Measurements from ENCODE around the gene GPR135. TPM values are rescaled to one million over a fixed set of nuclear protein-coding genes. Genes with fewer than 3 reads are reported as not detected.
A peak's percentile ranks its signal among the peaks of the same experiment; 100 is the strongest.

GPR135 gene
- total RNA-seq, 1 experiment from 2014 or later: 0.52 TPM

DNA sequence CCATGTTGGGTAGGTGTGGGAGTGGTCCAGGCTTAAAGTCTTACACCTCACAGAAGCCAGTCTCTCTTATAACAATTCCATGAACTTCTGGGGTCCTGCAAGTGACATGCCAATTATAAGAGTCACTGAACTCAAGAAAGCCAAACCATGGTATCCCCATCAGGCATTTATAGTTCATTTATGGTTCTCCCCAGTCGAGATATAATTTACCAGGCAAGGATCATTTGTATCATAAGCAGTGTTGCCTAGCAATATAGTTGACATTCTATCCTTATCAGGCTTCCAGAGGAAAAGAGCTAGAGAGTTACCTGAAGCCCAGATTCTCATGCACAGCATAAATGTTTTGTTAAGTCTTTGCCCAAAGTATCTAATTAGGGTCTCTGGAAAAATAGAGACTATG is 27.2 kb upstream of the GPR135 start:
- peaks cover 33% of the 10 kb centered on the region for H3K36me3 Mint-ChIP-seq (ENCODE audit: insufficient read depth, unreplicated experiment)
- intact Hi-C loops (cut with micrococcal nuclease; ENCODE audit: unreplicated experiment): no loop called here
- Histone ChIP-seq H3K27me3 (replicated peaks; ENCODE audit: control insufficient read depth, insufficient read depth, low read length) (no peaks in the 10 kb centered on the region), H3K9me3 (no peaks in the 10 kb centered on the region), H3K4me3 (ENCODE audit: low read depth, low read length) (no peak overlapping the region), H3K36me3 (ENCODE audit: control insufficient read depth, insufficient read depth, low read length) (peaks cover 3% of the 10 kb centered on the region), H3K4me1 (no peaks in the 10 kb centered on the region)
- no peaks in the 10 kb centered on the region for H3K4me1 Mint-ChIP-seq (ENCODE audit: low read depth, unreplicated experiment)
- ChIA-PET CTCF (no interaction called here), POLR2A (no interaction called here)
- H3K9me3 Mint-ChIP-seq (ENCODE audit: unreplicated experiment): no peaks in the 10 kb centered on the region
- DNase-seq: no peak
- TF ChIP-seq, protein P1, sequence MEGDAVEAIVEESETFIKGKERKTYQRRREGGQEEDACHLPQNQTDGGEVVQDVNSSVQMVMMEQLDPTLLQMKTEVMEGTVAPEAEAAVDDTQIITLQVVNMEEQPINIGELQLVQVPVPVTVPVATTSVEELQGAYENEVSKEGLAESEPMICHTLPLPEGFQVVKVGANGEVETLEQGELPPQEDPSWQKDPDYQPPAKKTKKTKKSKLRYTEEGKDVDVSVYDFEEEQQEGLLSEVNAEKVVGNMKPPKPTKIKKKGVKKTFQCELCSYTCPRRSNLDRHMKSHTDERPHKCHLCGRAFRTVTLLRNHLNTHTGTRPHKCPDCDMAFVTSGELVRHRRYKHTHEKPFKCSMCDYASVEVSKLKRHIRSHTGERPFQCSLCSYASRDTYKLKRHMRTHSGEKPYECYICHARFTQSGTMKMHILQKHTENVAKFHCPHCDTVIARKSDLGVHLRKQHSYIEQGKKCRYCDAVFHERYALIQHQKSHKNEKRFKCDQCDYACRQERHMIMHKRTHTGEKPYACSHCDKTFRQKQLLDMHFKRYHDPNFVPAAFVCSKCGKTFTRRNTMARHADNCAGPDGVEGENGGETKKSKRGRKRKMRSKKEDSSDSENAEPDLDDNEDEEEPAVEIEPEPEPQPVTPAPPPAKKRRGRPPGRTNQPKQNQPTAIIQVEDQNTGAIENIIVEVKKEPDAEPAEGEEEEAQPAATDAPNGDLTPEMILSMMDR (IDR thresholded peaks at IDR 0.05; ENCODE audit: insufficient read depth in 1 of 2, low read depth in 1 of 2, low read length in 1 of 2, severe bottlenecking in 1 of 2, unreplicated experiment in 1 of 2): no peak
- no peak overlapping the region for H3K4me3 Mint-ChIP-seq (ENCODE audit: unreplicated experiment)
- no TSS peak for BruUV-seq (replicated peaks)
- H3K27ac Mint-ChIP-seq (ENCODE audit: unreplicated experiment): no peak overlapping the region
- H3K27me3 Mint-ChIP-seq (ENCODE audit: insufficient read depth, unreplicated experiment): no peaks in the 10 kb centered on the region

DNA sequence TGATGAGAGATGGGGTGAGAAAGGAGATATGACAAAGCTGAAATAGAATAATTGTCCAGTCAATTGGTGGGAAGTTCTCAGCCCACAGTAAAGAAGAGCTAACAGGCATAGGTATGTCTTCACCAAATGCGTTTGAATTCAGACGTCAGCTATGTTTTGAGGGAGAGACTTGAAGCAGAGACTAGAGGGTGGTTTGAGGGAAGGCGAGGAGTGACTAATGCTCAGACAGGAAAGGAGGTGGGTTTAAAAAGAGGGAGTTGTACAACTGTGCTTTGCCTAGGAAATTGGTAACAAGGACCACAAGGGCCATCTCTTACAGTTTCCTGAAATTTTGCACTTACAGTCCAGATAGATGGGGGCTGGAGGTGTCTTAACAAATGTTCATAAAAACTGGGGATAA is 25.6 kb upstream of the GPR135 start:
- TF ChIP-seq, protein P1 (IDR thresholded peaks at IDR 0.05; ENCODE audit: insufficient read depth in 1 of 2, low read depth in 1 of 2, low read length in 1 of 2, severe bottlenecking in 1 of 2, unreplicated experiment in 1 of 2): no peak
- no peaks in the 10 kb centered on the region for H3K9me3 ChIP-seq
- no peak overlapping the region for H3K4me3 ChIP-seq (ENCODE audit: low read depth, low read length)
- DNase-seq: no peak
- no peaks in the 10 kb centered on the region for H3K27me3 ChIP-seq (replicated peaks; ENCODE audit: control insufficient read depth, insufficient read depth, low read length)
- peaks cover 3% of the 10 kb centered on the region for H3K36me3 ChIP-seq (ENCODE audit: control insufficient read depth, insufficient read depth, low read length)
- ChIA-PET POLR2A (no interaction called here), CTCF (no interaction called here)
- H3K4me1 Mint-ChIP-seq (ENCODE audit: low read depth, unreplicated experiment): no peaks in the 10 kb centered on the region
- BruUV-seq (replicated peaks): no TSS peak
- no peak overlapping the region for H3K4me3 Mint-ChIP-seq (ENCODE audit: unreplicated experiment)
- intact Hi-C loops (cut with micrococcal nuclease; ENCODE audit: unreplicated experiment): no loop called here
- H3K27ac Mint-ChIP-seq (ENCODE audit: unreplicated experiment): no peak overlapping the region
- no peaks in the 10 kb centered on the region for H3K27me3 Mint-ChIP-seq (ENCODE audit: insufficient read depth, unreplicated experiment)
- peaks cover 29% of the 10 kb centered on the region for H3K36me3 Mint-ChIP-seq (ENCODE audit: insufficient read depth, unreplicated experiment)
- 0 out of 2 replicates have a peak, but pooled peaks cover 3% of the 10 kb centered on the region for H3K4me1 ChIP-seq
- no peaks in the 10 kb centered on the region for H3K9me3 Mint-ChIP-seq (ENCODE audit: unreplicated experiment)

DNA sequence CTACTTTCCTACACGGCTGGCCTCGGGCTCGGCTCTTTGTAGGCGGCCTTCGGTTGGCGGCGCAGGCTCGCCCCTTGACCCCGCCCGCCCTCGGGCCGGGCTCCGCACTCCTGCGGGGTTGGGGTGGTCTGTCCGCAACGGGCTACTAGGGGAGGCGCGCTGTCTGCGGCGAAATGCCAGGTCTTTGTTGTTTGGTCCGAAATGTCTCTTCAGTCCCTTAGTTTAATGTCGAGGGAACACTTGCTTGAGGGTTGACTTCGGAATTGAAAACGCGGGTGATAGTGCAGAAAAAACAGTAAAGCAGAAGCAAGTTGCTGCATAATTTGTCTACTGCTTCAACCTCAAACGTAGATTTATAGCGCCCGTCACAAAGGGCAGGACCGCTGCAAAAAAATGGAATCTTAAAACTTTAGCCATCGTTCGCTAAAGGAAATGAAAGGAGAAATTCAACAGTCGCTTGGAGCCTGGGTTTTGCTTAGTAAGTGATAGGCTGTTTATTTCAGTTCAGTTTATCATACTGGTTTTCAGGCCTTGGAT is 19.5 kb upstream of the GPR135 start:
- Mint-ChIP-seq H3K27me3 (ENCODE audit: insufficient read depth, unreplicated experiment) (no peaks in the 10 kb centered on the region), H3K9me3 (ENCODE audit: unreplicated experiment) (no peaks in the 10 kb centered on the region), H3K4me3 (ENCODE audit: unreplicated experiment) (peak overlapping the region; percentile 92), H3K27ac (ENCODE audit: unreplicated experiment) (peak overlapping the region; percentile 92), H3K4me1 (ENCODE audit: low read depth, unreplicated experiment) (no peaks in the 10 kb centered on the region), H3K36me3 (ENCODE audit: insufficient read depth, unreplicated experiment) (peaks cover 27% of the 10 kb centered on the region)
- TF ChIP-seq, protein P1 (IDR thresholded peaks at IDR 0.05; ENCODE audit: insufficient read depth in 1 of 2, low read depth in 1 of 2, low read length in 1 of 2, severe bottlenecking in 1 of 2, unreplicated experiment in 1 of 2): no peak
- ChIA-PET CTCF (interaction anchor here (0.6 to 1.7 kb wide), 11 partner anchors 15 to 413 kb away, joined by 3 to 13 read pairs (median 4); partner anchors contain the start of genes CCDC175 and GPR135), POLR2A (interaction anchor here (1.0 to 1.3 kb wide), 7 partner anchors 26 to 764 kb away, joined by 3 to 8 read pairs (median 3); partner anchors contain the start of genes CCDC175, DAAM1, PCNX4 and PPM1A)
- no peak for DNase-seq
- H3K4me1 ChIP-seq: peaks cover 12% of the 10 kb centered on the region; the same call in 1 of the 2 replicates
- peak overlapping the region; percentile 90 for H3K4me3 ChIP-seq (ENCODE audit: low read depth, low read length)
- H3K36me3 ChIP-seq (ENCODE audit: control insufficient read depth, insufficient read depth, low read length): peaks cover 3% of the 10 kb centered on the region; the same call in 1 of the 2 replicates
- TSS peak; percentile 64 for BruUV-seq (replicated peaks)
- no peaks in the 10 kb centered on the region for H3K9me3 ChIP-seq
- intact Hi-C loops (cut with micrococcal nuclease; ENCODE audit: unreplicated experiment): no loop called here
- no peaks in the 10 kb centered on the region for H3K27me3 ChIP-seq (replicated peaks; ENCODE audit: control insufficient read depth, insufficient read depth, low read length)
